Transverse colon (tissue), 4 donors: ENCODE measurements around the gene TMEM220. TPM values are rescaled to one million over a fixed set of nuclear protein-coding genes. Genes with fewer than 3 reads are reported as not detected.

Source experiments
- DNase-seq: peaks from one replicate; pipeline ENCODE4 v3.0.0-alpha.2; 2019
- H3K27ac ChIP-seq, 4 donors: fragments of 200-600 bp; sonication (generic); 2 replicates each; pipeline ENCODE4 v1.5.1; 2016 to 2018; ENCODE audit warnings: inconsistent platforms in 4 of 4
- H3K27me3 ChIP-seq: fragments of 200-600 bp; sonication (generic); 2 replicates; pipeline ENCODE4 v1.5.1; 2017; ENCODE audit warnings: inconsistent platforms
- H3K36me3 ChIP-seq, 4 donors: fragments of 200-600 bp; sonication (generic); 2 replicates each; pipeline ENCODE4 v1.5.1; 2017 to 2019; ENCODE audit warnings: inconsistent platforms in 4 of 4
- H3K4me1 ChIP-seq, 4 donors: fragments of 200-600 bp; sonication (generic); 2 replicates each; pipeline ENCODE4 v1.5.1; 2017 to 2020; ENCODE audit warnings: inconsistent platforms in 4 of 4
- H3K4me3 ChIP-seq, 4 donors: fragments of 200-600 bp; sonication (generic); 1 replicate in 1 of 4; 2 replicates in 3 of 4; pipeline versions ENCODE4 v1.5.1 to v1.6.1; 2017 to 2019; ENCODE audit warnings: inconsistent platforms in 4 of 4
- H3K9me3 ChIP-seq, 2 donors: fragments of 200-600 bp; sonication (generic); 2 replicates each; pipeline ENCODE4 v1.5.1; 2017 to 2019; ENCODE audit warnings: inconsistent platforms in 2 of 2
- EP300 ChIP-seq: sonication (generic); formaldehyde crosslinking; IDR thresholded peaks from one replicate; pipeline ENCODE4 v1.6.1; 2017; ENCODE audit warnings: antibody characterized with exemption, low read depth
- POLR2A ChIP-seq: fragments of 450-650 bp; IDR thresholded peaks from one replicate; pipeline ENCODE4 v1.6.1; 2016; ENCODE audit warnings: antibody characterized with exemption, mild to moderate bottlenecking, moderate library complexity
- POLR2AphosphoS5 ChIP-seq, 3 donors: sonication (generic); formaldehyde crosslinking; IDR thresholded peaks; one replicate each; pipeline ENCODE4 v1.6.1; 2016; ENCODE audit warnings: antibody characterized with exemption in 3 of 3
- WGBS, 2 donors: methylation state at CpG; one replicate each; pipeline ENCODE4 v1.1.5; 2018; ENCODE audit warnings: low coverage in 1 of 2; 5-methylcytosine and 5-hydroxymethylcytosine counted together
- in situ Hi-C, 4 donors: fragments of 200-750 bp; cut with MboI; loops; one replicate each; pipeline versions ENCODE4 v1.15.0 to v1.15.1; 2017; ENCODE audit warnings: low sequenced_read_pairs in 3 of 4, low pct_ligation_motif_present in 1 of 4, low pct_unique_long_range_greater_than_20kb in 1 of 4
- intact Hi-C: fragments of 100-400 bp; cut with DNase I; formaldehyde crosslinking; loops from one replicate; pipeline ENCODE4 v1.15.1; 2023; ENCODE audit warnings: low total_unique reads
- total RNA-seq, 4 donors: library from RNA; depleted of rRNA; stranded (reverse); fragments of >200 nt; gene quantifications; one replicate each; pipeline ENCODE4 v1.1.0, GENCODE V29; 2016
- TF ChIP-seq, protein P1 (sequence below), 5 experiments: fragments of 200-600 bp in 3 of 5; fragments of 450-650 bp in 2 of 5; sonication (generic) in 3 of 5; IDR thresholded peaks; 1 replicate in 2 of 5; 2 replicates in 3 of 5; pipeline ENCODE4 v1.5.1; 2016 to 2017; ENCODE audit warnings: antibody characterized with exemption in 5 of 5, inconsistent platforms in 3 of 5, mild to moderate bottlenecking in 2 of 5, moderate library complexity in 1 of 5

Gene TMEM220
- total RNA-seq, 4 donors from 2014 or later = 2.4 to 18.2 (median 8.1) TPM; not detected in 1

GRCh38 chr17:10776381-10776780 lies 46.6 kb upstream of the TMEM220 start:
- peak overlapping the region; percentile 73 to 85 (median 84) for H3K27ac ChIP-seq
- 19 to 42% methylated on average over 2 of the region's 2 CpGs for WGBS, 2 donors
- intact Hi-C loops = no loop called here
- in situ Hi-C loops = loop anchor here in 1 of 4 donors (10.0 kb wide), 2 partner anchors 58 to 62 kb away; partner anchors contain the start of gene PIRT
- H3K4me1 ChIP-seq = peaks cover 9 to 59% (median 34%) of the 10 kb centered on the region in 4 donors
- peaks cover 0 to 2% of the 10 kb centered on the region in 2 donors for H3K9me3 ChIP-seq
- no peaks in the 10 kb centered on the region for H3K27me3 ChIP-seq
- no peak for TF ChIP-seq POLR2A
- TF ChIP-seq EP300 = no peak
- TF ChIP-seq POLR2AphosphoS5 (IDR thresholded peaks at IDR 0.05) = no peak
- TF ChIP-seq, protein P1, sequence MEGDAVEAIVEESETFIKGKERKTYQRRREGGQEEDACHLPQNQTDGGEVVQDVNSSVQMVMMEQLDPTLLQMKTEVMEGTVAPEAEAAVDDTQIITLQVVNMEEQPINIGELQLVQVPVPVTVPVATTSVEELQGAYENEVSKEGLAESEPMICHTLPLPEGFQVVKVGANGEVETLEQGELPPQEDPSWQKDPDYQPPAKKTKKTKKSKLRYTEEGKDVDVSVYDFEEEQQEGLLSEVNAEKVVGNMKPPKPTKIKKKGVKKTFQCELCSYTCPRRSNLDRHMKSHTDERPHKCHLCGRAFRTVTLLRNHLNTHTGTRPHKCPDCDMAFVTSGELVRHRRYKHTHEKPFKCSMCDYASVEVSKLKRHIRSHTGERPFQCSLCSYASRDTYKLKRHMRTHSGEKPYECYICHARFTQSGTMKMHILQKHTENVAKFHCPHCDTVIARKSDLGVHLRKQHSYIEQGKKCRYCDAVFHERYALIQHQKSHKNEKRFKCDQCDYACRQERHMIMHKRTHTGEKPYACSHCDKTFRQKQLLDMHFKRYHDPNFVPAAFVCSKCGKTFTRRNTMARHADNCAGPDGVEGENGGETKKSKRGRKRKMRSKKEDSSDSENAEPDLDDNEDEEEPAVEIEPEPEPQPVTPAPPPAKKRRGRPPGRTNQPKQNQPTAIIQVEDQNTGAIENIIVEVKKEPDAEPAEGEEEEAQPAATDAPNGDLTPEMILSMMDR (IDR thresholded peaks at IDR 0.05) = no peak
- no peak overlapping the region for H3K4me3 ChIP-seq
- H3K36me3 ChIP-seq = no peaks in the 10 kb centered on the region
- DNase-seq = no peak

- WGBS, 2 donors = 15 to 44% methylated on average over 2 to 5 of the region's 5 CpGs
- peaks cover 0 to 2% of the 10 kb centered on the region in 2 donors for H3K9me3 ChIP-seq
- no peak for TF ChIP-seq EP300
- peak in 2 of 3 donors; percentile 9 to 27 for TF ChIP-seq POLR2AphosphoS5 (IDR thresholded peaks at IDR 0.05)
- TF ChIP-seq, protein P1 (IDR thresholded peaks at IDR 0.05) = no peak
- no peaks in the 10 kb centered on the region for H3K27me3 ChIP-seq
- no peaks in the 10 kb centered on the region for H3K36me3 ChIP-seq
- DNase-seq = no peak
- in situ Hi-C loops = loop anchor here in 1 of 4 donors (10.0 kb wide), 2 partner anchors 59 to 61 kb away; partner anchors contain the start of gene PIRT
- peak overlapping the region; percentile 73 to 85 (median 84) for H3K27ac ChIP-seq
- intact Hi-C loops = no loop called here
- peaks cover 9 to 59% (median 34%) of the 10 kb centered on the region in 4 donors for H3K4me1 ChIP-seq
- H3K4me3 ChIP-seq = no peak overlapping the region
These were observed 46.0 kb upstream of the TMEM220 start for GRCh38 chr17:10775740-10776356.

DNA sequence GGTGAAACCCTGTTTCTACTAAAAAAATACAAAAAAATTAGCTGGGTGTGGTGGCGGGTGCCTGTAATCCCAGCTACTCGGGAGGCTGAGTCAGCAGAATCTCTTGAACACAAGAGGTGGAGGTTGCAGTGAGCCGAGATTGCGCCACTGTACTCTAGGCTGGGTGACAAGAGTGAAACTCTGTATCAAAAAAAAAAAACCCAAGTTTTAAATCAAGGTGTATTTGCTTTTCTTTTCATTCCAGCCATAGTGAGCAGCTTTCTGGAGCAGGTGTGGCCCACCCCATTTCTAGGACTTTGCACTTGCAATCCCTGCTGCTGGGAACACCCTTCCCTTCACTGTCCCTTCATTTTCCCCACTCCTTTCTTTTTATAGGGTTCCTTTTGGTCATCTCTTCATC lies 45.2 kb upstream of the TMEM220 start:
- DNase-seq = peak; percentile 75
- intact Hi-C loops (no loop called here), in situ Hi-C loops (loop anchor here in 1 of 4 donors (10.0 kb wide), 2 partner anchors 60 kb away; partner anchors contain the start of gene PIRT)
- Histone ChIP-seq H3K36me3 (no peaks in the 10 kb centered on the region), H3K27ac (peak overlapping the region; percentile 73 to 85 (median 84)), H3K27me3 (no peaks in the 10 kb centered on the region), H3K4me1 (peaks cover 9 to 59% (median 33%) of the 10 kb centered on the region in 4 donors), H3K4me3 (no peak overlapping the region), H3K9me3 (peaks cover 0 to 2% of the 10 kb centered on the region in 2 donors)
- peak in 1 of 3 donors; percentile 67 for TF ChIP-seq POLR2AphosphoS5 (IDR thresholded peaks at IDR 0.05)
- TF ChIP-seq, protein P1 (IDR thresholded peaks at IDR 0.05) = no peak
- WGBS, 2 donors = 74 to 81% methylated on average over 4 of the region's 4 CpGs

DNA sequence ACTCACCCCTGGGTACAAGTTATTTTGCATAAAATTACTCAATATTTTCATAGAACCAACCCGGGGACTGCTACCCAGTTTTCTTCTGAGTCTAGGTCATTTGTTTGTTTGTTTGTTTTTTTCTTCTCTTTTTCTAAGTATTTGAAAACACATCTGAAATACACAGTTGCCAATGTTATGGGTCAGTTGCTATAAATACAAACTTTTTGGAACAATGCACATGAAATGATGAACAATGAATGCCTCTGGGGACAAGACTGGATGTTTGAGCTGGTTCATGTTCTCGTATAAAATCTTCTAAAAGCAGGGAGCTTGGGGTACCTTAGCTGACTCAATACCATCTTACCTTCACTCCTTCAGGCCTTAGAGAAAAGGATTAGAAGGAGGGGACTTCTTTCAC lies 43.6 kb upstream of the TMEM220 start:
- 79 to 92% methylated on average over 2 of the region's 2 CpGs for WGBS, 2 donors
- H3K4me3 ChIP-seq = no peak overlapping the region
- intact Hi-C loops = no loop called here
- H3K27me3 ChIP-seq = no peaks in the 10 kb centered on the region
- in situ Hi-C loops = loop anchor here in 1 of 4 donors (10.0 to 25.0 kb wide), 3 partner anchors 59 to 289 kb away; partner anchors contain the start of gene PIRT
- H3K9me3 ChIP-seq = peaks cover 0 to 2% of the 10 kb centered on the region in 2 donors
- DNase-seq = no peak
- H3K27ac ChIP-seq = peak overlapping the region; percentile 56 to 84 (median 76)
- no peaks in the 10 kb centered on the region for H3K36me3 ChIP-seq
- TF ChIP-seq, protein P1 (IDR thresholded peaks at IDR 0.05) = no peak
- TF ChIP-seq EP300 (no peak), POLR2AphosphoS5 (IDR thresholded peaks at IDR 0.05) (no peak), POLR2A (no peak)
- peaks cover 9 to 56% (median 24%) of the 10 kb centered on the region in 4 donors for H3K4me1 ChIP-seq
